Nephron progenitor cell (in vitro differentiated cells): ENCODE measurements around the gene EPHA6.

Experiments
- DNase-seq: peaks from one replicate; pipeline ENCODE4 v3.0.0; 2021
- H3K27ac Mint-ChIP-seq: 2 replicates; pipeline ENCODE4 v1.8.0; 2021; ENCODE audit warnings: mild to moderate bottlenecking, moderate library complexity, mixed read lengths
- H3K27me3 Mint-ChIP-seq: 2 replicates; pipeline ENCODE4 v1.8.0; 2021; ENCODE audit warnings: mild to moderate bottlenecking, low read depth, mixed read lengths; ENCODE audit not compliant: poor library complexity
- H3K36me3 Mint-ChIP-seq: 2 replicates; pipeline ENCODE4 v1.8.0; 2021; ENCODE audit warnings: low read depth, mixed read lengths
- H3K4me1 Mint-ChIP-seq: 2 replicates; pipeline ENCODE4 v1.8.0; 2021; ENCODE audit warnings: mixed read lengths
- H3K4me3 Mint-ChIP-seq: 2 replicates; pipeline ENCODE4 v1.8.0; 2021; ENCODE audit warnings: mild to moderate bottlenecking, moderate library complexity, mixed read lengths
- H3K9me3 Mint-ChIP-seq: 2 replicates; pipeline ENCODE4 v1.8.0; 2021; ENCODE audit warnings: mild to moderate bottlenecking, moderate library complexity, mixed read lengths
- CTCF ChIP-seq: fragments of 200-600 bp; sonication (generic); IDR thresholded peaks from 2 replicates; pipeline ENCODE4 v1.5.0; 2021; ENCODE audit warnings: antibody characterized with exemption

Gene EPHA6

GRCh38 chr3:97487587-97487986 is 673.2 kb downstream of the EPHA6 start:
- TF ChIP-seq CTCF = no peak
- no peak overlapping the region for H3K27ac Mint-ChIP-seq
- no peak overlapping the region for H3K4me3 Mint-ChIP-seq
- no peaks in the 10 kb centered on the region for H3K9me3 Mint-ChIP-seq
- no peaks in the 10 kb centered on the region for H3K4me1 Mint-ChIP-seq
- no peaks in the 10 kb centered on the region for H3K27me3 Mint-ChIP-seq
- H3K36me3 Mint-ChIP-seq = no peaks in the 10 kb centered on the region
- no peak for DNase-seq

GRCh38 chr3:97488741-97489140 is 674.3 kb downstream of the EPHA6 start:
- Mint-ChIP-seq H3K36me3 (no peaks in the 10 kb centered on the region), H3K27me3 (peaks cover 2% of the 10 kb centered on the region), H3K27ac (no peak overlapping the region), H3K9me3 (no peaks in the 10 kb centered on the region), H3K4me3 (no peak overlapping the region), H3K4me1 (no peaks in the 10 kb centered on the region)
- no peak for DNase-seq
- no peak for TF ChIP-seq CTCF

GRCh38 chr3:97495896-97496295 is 681.5 kb downstream of the EPHA6 start:
- Mint-ChIP-seq H3K9me3 (no peaks in the 10 kb centered on the region), H3K4me3 (no peak overlapping the region), H3K27me3 (peaks cover 2% of the 10 kb centered on the region), H3K36me3 (no peaks in the 10 kb centered on the region), H3K4me1 (no peaks in the 10 kb centered on the region), H3K27ac (no peak overlapping the region)
- no peak for DNase-seq
- no peak for TF ChIP-seq CTCF

- Mint-ChIP-seq H3K4me3 (no peak overlapping the region), H3K9me3 (peaks cover 5% of the 10 kb centered on the region)
These were observed 682.7 kb downstream of the EPHA6 start for GRCh38 chr3:97497138-97497537.

GRCh38 chr3:97504463-97504862 is 690.1 kb downstream of the EPHA6 start:
- Mint-ChIP-seq H3K9me3 (peaks cover 58% of the 10 kb centered on the region), H3K36me3 (no peaks in the 10 kb centered on the region), H3K4me1 (no peaks in the 10 kb centered on the region), H3K4me3 (no peak overlapping the region), H3K27ac (no peak overlapping the region), H3K27me3 (no peaks in the 10 kb centered on the region)
- TF ChIP-seq CTCF = no peak
- no peak for DNase-seq

More at GRCh38 chr3:97497138-97497537, 682.7 kb downstream of the EPHA6 start:
- DNase-seq = no peak
- Mint-ChIP-seq H3K36me3 (no peaks in the 10 kb centered on the region), H3K4me1 (no peaks in the 10 kb centered on the region), H3K27me3 (peaks cover 2% of the 10 kb centered on the region), H3K27ac (no peak overlapping the region)
- no peak for TF ChIP-seq CTCF

GRCh38 chr3:97510795-97511194 is 696.4 kb downstream of the EPHA6 start:
- peak; percentile 27 for DNase-seq
- H3K27me3 Mint-ChIP-seq = peaks cover 2% of the 10 kb centered on the region
- H3K4me1 Mint-ChIP-seq = peaks cover 4% of the 10 kb centered on the region

More at GRCh38 chr3:97510795-97511194, 696.4 kb downstream of the EPHA6 start:
- H3K4me3 Mint-ChIP-seq = no peak overlapping the region
- no peak overlapping the region for H3K27ac Mint-ChIP-seq
- peaks cover 38% of the 10 kb centered on the region for H3K9me3 Mint-ChIP-seq
- TF ChIP-seq CTCF = no peak
- H3K36me3 Mint-ChIP-seq = no peaks in the 10 kb centered on the region
